ENCODE data around the gene C1orf210.

- no peak for TF ChIP-seq EP300 (IDR thresholded peaks at IDR 0.05)
- TF ChIP-seq, protein P1, sequence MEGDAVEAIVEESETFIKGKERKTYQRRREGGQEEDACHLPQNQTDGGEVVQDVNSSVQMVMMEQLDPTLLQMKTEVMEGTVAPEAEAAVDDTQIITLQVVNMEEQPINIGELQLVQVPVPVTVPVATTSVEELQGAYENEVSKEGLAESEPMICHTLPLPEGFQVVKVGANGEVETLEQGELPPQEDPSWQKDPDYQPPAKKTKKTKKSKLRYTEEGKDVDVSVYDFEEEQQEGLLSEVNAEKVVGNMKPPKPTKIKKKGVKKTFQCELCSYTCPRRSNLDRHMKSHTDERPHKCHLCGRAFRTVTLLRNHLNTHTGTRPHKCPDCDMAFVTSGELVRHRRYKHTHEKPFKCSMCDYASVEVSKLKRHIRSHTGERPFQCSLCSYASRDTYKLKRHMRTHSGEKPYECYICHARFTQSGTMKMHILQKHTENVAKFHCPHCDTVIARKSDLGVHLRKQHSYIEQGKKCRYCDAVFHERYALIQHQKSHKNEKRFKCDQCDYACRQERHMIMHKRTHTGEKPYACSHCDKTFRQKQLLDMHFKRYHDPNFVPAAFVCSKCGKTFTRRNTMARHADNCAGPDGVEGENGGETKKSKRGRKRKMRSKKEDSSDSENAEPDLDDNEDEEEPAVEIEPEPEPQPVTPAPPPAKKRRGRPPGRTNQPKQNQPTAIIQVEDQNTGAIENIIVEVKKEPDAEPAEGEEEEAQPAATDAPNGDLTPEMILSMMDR (IDR thresholded peaks at IDR 0.05): no peak
Observed at GRCh38 chr1:43318831-43319230, 33.5 kb upstream of the C1orf210 start.
